ENCODE data around the gene MCC.

The MCC gene

GRCh38 chr5:113038136-113038535, 450.1 kb downstream of the MCC start:
- Mint-ChIP-seq H3K27ac (no peak overlapping the region), H3K4me1 (no peaks in the 10 kb centered on the region), H3K27me3 (no peaks in the 10 kb centered on the region), H3K9me3 (no peaks in the 10 kb centered on the region), H3K4me3 (no peak overlapping the region)
- no peak for DNase-seq
- ATAC-seq, result no peak

- no peak overlapping the region for H3K4me3 Mint-ChIP-seq
- DNase-seq (no peak), ATAC-seq (no peak)
- H3K9me3 Mint-ChIP-seq, result no peaks in the 10 kb centered on the region
- H3K4me1 Mint-ChIP-seq, result no peaks in the 10 kb centered on the region
- H3K27me3 Mint-ChIP-seq, result no peaks in the 10 kb centered on the region
- H3K27ac Mint-ChIP-seq, result no peak overlapping the region
Measured at GRCh38 chr5:113036826-113037225, 451.4 kb downstream of the MCC start.

GRCh38 chr5:113036321-113036720, 451.9 kb downstream of the MCC start:
- Mint-ChIP-seq H3K27ac (no peak overlapping the region), H3K9me3 (no peaks in the 10 kb centered on the region), H3K27me3 (no peaks in the 10 kb centered on the region), H3K4me3 (no peak overlapping the region), H3K4me1 (no peaks in the 10 kb centered on the region)
- no peak for DNase-seq
- ATAC-seq, result no peak

DNA sequence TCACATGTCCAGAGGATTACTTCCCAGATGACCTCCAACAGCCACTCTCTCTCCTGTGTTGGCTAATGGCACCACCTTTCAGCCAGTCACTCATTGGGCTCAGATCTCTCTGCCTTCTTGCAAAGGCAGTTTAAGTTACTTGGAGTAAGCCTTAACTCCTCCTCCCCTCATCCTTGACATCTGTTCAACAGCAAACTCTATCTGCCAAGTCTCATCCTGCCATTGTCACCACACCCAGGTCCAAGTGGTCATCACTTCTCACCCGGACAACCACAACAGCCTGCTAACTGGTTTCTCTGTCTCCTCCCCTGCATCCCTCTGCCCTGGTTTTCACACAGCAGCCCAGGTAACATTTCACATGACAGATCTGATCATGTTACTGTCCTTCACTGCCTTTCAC, 453.2 kb downstream of the MCC start:
- Mint-ChIP-seq H3K4me1 (no peaks in the 10 kb centered on the region), H3K27ac (no peak overlapping the region), H3K9me3 (no peaks in the 10 kb centered on the region), H3K27me3 (no peaks in the 10 kb centered on the region), H3K4me3 (no peak overlapping the region)
- DNase-seq, result no peak
- no peak for ATAC-seq

GRCh38 chr5:113034182-113034773, 454.0 kb downstream of the MCC start:
- ATAC-seq (no peak), DNase-seq (no peak)
- Mint-ChIP-seq H3K4me3 (no peak overlapping the region), H3K9me3 (no peaks in the 10 kb centered on the region), H3K4me1 (no peaks in the 10 kb centered on the region), H3K27ac (peak overlapping the region in 1 of 2 donors; percentile 87), H3K27me3 (no peaks in the 10 kb centered on the region)

DNA sequence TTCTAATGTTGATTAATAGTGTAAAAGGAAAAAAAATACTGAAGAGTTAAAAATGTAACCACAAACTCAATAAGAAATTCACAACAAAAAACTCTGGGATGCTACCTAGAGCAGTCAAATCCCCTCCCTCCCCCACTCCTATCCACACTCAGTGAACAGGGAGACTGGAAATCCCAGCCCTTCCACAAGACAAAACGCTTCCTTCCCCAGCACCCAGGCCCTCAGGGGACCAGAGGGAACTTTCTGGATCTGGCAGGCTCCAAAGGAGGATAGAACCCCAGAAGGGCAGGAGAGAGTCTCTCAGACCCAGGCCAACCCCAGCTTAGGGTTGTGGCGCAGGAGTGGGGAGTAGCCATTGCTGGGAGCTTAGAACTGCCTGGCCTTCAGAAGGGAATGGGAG, 456.7 kb downstream of the MCC start:
- no peak overlapping the region for H3K4me3 Mint-ChIP-seq
- H3K27me3 Mint-ChIP-seq, result no peaks in the 10 kb centered on the region
- DNase-seq, result no peak
- no peaks in the 10 kb centered on the region for H3K4me1 Mint-ChIP-seq
- no peak for ATAC-seq
- H3K27ac Mint-ChIP-seq, result peak overlapping the region in 1 of 2 donors; percentile 28
- H3K9me3 Mint-ChIP-seq, result no peaks in the 10 kb centered on the region

- H3K4me1 Mint-ChIP-seq, result no peaks in the 10 kb centered on the region
- no peak for DNase-seq
- no peak overlapping the region for H3K4me3 Mint-ChIP-seq
- no peaks in the 10 kb centered on the region for H3K27me3 Mint-ChIP-seq
- no peaks in the 10 kb centered on the region for H3K9me3 Mint-ChIP-seq
- no peak overlapping the region for H3K27ac Mint-ChIP-seq
- ATAC-seq, result no peak
Measured at GRCh38 chr5:113031104-113031503, 457.1 kb downstream of the MCC start.

GRCh38 chr5:113029614-113030013, 458.6 kb downstream of the MCC start:
- Mint-ChIP-seq H3K9me3 (no peaks in the 10 kb centered on the region), H3K27me3 (no peaks in the 10 kb centered on the region), H3K27ac (no peak overlapping the region), H3K4me1 (no peaks in the 10 kb centered on the region), H3K4me3 (no peak overlapping the region)
- ATAC-seq (no peak), DNase-seq (no peak)

DNA sequence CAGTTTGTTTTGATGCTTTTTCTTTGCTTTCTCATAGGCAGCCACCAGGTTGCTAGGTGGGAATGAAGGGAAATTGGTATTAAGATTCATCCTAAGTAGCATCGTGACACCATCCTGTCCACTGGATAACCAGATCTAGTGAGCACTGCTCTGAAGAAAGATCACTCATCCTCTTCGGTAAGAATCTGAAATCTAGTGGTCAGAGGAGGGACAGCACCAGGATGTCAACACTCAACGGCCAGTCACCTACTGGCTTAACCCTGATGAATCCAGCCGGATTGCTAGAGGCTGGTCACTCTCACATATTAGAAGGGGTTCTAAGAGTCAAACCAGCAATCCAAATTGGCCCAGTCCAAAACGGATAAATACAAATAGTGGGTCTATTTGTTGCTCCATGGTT, 460.8 kb downstream of the MCC start:
- Mint-ChIP-seq H3K27ac (no peak overlapping the region), H3K4me3 (no peak overlapping the region), H3K9me3 (no peaks in the 10 kb centered on the region), H3K27me3 (no peaks in the 10 kb centered on the region), H3K4me1 (peaks cover 9% of the 10 kb centered on the region)
- no peak for ATAC-seq
- DNase-seq, result no peak

DNA sequence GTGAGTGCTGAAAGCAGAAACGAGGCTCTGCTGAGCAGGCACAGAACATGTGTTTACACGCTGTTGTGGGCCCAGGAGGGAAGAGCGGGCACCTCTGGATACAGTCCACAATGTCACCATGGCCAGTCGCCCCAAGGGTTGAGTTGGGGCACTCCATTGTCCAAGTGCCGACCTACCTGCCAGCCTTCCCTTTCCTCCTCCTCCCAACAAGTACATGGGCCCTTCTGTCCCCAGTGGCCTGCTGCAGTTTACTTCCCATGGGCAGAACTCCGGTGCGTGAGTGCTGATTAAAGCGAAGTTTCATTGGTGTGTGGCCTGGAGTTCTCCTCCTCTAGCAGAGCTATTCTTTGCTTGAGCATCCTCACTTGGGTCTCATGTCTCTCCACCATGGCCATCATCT, 461.2 kb downstream of the MCC start:
- no peak overlapping the region for H3K4me3 Mint-ChIP-seq
- no peak overlapping the region for H3K27ac Mint-ChIP-seq
- no peaks in the 10 kb centered on the region for H3K27me3 Mint-ChIP-seq
- ATAC-seq (no peak), DNase-seq (no peak)
- H3K4me1 Mint-ChIP-seq, result peaks cover 13% of the 10 kb centered on the region
- no peaks in the 10 kb centered on the region for H3K9me3 Mint-ChIP-seq

DNA sequence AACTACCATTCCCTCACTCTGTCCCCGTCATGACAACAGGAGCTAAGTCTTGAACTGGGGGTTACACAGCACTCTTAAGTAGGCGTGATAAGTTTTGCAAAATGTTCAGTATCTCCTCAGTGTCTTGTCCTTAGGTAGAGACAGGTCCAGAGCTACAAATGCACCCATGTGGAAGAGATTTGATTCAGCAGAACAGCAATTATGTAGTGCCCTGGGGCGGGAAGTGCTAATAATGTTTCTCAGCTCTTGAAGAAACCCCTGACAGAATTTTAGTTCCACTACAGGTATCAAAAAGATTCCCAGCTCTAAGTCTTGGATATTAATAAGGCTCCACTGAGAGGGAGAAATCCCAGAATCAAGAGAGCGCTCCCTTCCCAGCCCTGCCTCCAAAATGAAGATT, 462.0 kb downstream of the MCC start:
- no peaks in the 10 kb centered on the region for H3K9me3 Mint-ChIP-seq
- H3K4me1 Mint-ChIP-seq, result peaks cover 21% of the 10 kb centered on the region
- ATAC-seq, result no peak
- H3K27me3 Mint-ChIP-seq, result no peaks in the 10 kb centered on the region
- H3K4me3 Mint-ChIP-seq, result no peak overlapping the region
- H3K27ac Mint-ChIP-seq, result no peak overlapping the region
- DNase-seq, result no peak

- Mint-ChIP-seq H3K27me3 (no peaks in the 10 kb centered on the region), H3K27ac (no peak overlapping the region), H3K4me1 (peaks cover 27% of the 10 kb centered on the region), H3K4me3 (no peak overlapping the region), H3K9me3 (no peaks in the 10 kb centered on the region)
- DNase-seq (no peak), ATAC-seq (no peak)
Measured at GRCh38 chr5:113025596-113025995, 462.7 kb downstream of the MCC start.

- DNase-seq (no peak), ATAC-seq (no peak)
- no peaks in the 10 kb centered on the region for H3K27me3 Mint-ChIP-seq
- peaks cover 38% of the 10 kb centered on the region for H3K4me1 Mint-ChIP-seq
- H3K27ac Mint-ChIP-seq, result no peak overlapping the region
- no peaks in the 10 kb centered on the region for H3K9me3 Mint-ChIP-seq
- no peak overlapping the region for H3K4me3 Mint-ChIP-seq
Measured at GRCh38 chr5:113024076-113024697, 464.1 kb downstream of the MCC start.

DNA sequence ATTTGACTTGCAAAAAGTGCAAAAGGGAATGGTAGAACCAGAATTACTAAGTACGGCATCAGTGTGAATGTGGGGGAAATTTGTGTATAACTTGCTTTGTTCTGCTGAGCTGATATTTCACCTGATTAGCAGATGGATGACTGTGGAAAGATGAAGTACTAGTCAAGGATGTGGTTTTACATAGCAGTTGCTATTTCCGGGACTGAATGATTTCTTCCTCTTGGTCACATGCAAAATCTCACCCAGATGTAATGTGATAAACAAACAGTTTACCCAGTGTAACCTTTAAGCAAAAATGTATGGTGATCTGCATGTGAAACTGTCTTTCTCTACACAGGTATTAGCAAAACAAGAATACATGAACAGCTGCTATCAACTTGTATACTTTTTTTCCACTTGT, 465.6 kb downstream of the MCC start:
- Mint-ChIP-seq H3K27ac (peak overlapping the region; percentile 27), H3K27me3 (no peaks in the 10 kb centered on the region), H3K9me3 (no peaks in the 10 kb centered on the region), H3K4me3 (no peak overlapping the region), H3K4me1 (peaks cover 50% of the 10 kb centered on the region)
- peak; percentile 86 for ATAC-seq
- DNase-seq, result no peak

- Mint-ChIP-seq H3K27me3 (no peaks in the 10 kb centered on the region), H3K27ac (peak overlapping the region in 1 of 2 donors; percentile 59), H3K4me1 (peaks cover 58% of the 10 kb centered on the region), H3K4me3 (peak overlapping the region in 1 of 2 donors; percentile 33), H3K9me3 (no peaks in the 10 kb centered on the region)
- ATAC-seq (peak; percentile 49), DNase-seq (no peak)
Measured at GRCh38 chr5:113020461-113021273, 467.6 kb downstream of the MCC start.

- Mint-ChIP-seq H3K4me3 (no peak overlapping the region), H3K4me1 (peaks cover 56% of the 10 kb centered on the region), H3K9me3 (no peaks in the 10 kb centered on the region), H3K27me3 (no peaks in the 10 kb centered on the region), H3K27ac (no peak overlapping the region)
- DNase-seq (no peak), ATAC-seq (no peak)
Measured at GRCh38 chr5:113017881-113018635, 470.2 kb downstream of the MCC start.
